Measurements from ENCODE around the gene IL1RL2.

DNA sequence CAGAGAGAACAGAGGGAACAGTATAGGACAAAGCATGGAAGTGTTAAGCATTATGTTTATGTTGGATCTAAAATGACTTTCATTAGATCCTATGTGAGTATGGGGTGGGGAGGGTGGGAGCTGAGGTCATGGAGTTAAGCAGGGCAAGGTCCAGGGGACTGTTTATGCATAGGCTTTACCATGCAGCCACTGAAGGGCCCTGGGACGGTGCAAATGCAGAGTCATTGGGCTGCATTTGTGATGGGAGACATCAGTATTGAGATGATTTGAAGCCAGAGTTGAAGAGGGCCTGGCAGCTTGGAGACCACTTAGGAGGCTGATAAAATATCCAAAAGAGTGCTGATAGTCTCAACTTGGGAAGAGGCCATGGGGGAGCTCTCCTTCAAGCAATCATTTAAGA lies 22.7 kb downstream of the IL1RL2 start:
- TF ChIP-seq, protein P1, sequence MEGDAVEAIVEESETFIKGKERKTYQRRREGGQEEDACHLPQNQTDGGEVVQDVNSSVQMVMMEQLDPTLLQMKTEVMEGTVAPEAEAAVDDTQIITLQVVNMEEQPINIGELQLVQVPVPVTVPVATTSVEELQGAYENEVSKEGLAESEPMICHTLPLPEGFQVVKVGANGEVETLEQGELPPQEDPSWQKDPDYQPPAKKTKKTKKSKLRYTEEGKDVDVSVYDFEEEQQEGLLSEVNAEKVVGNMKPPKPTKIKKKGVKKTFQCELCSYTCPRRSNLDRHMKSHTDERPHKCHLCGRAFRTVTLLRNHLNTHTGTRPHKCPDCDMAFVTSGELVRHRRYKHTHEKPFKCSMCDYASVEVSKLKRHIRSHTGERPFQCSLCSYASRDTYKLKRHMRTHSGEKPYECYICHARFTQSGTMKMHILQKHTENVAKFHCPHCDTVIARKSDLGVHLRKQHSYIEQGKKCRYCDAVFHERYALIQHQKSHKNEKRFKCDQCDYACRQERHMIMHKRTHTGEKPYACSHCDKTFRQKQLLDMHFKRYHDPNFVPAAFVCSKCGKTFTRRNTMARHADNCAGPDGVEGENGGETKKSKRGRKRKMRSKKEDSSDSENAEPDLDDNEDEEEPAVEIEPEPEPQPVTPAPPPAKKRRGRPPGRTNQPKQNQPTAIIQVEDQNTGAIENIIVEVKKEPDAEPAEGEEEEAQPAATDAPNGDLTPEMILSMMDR (IDR thresholded peaks at IDR 0.05): no peak
- no peak for TF ChIP-seq POLR2A (IDR thresholded peaks at IDR 0.05)

Measured in thyroid gland (tissue), 4 donors.